Stomach (tissue), 4 donors: ENCODE data around the gene EIF4E.
"Not testable (repeated sequence)": the region's sequence is repeated elsewhere in the genome, so short reads cannot be mapped to it uniquely, and the experiment has no call there.

Source experiments
- CTCF ChIP-seq, 7 experiments: fragments of 450-650 bp in 4 of 7; fragments of 200-600 bp in 3 of 7; sonication (generic) in 3 of 7; IDR thresholded peaks; one replicate each; pipeline ENCODE4 v1.5.1; 2016 to 2019; ENCODE audit warnings: antibody characterized with exemption in 7 of 7, control low read depth in 2 of 7, mild to moderate bottlenecking in 1 of 7
- POLR2A ChIP-seq, 4 donors: fragments of 450-650 bp; IDR thresholded peaks; one replicate each; pipeline ENCODE4 v1.6.1; 2016; ENCODE audit warnings: antibody characterized with exemption in 4 of 4, control low read depth in 2 of 4, mild to moderate bottlenecking in 1 of 4, moderate library complexity in 1 of 4

DNA sequence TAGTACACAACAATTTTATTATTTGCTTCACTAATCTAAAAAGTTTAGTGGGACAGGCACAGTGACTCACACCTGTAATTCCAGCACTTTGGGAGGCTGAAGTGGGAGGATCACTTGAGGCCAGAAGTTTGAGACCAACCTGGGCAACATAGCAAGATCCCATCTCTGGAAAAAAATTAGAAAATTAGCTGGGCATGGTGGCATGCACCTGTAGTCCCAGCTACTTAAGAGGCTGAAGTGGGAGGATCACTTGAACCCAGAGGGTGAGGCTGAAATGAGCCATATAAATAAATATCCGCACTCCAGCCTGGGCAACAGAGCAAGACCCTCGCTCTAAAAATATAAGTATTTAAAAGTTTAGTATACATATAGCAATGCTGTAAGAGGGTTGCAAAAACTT is 42.6 kb downstream of the EIF4E start:
- TF ChIP-seq POLR2A, CTCF (IDR thresholded peaks at IDR 0.05): not testable (repeated sequence)
